DMS 273 (cell line): ENCODE results near the gene FXYD1.
"Not testable (repeated sequence)": the region's sequence is repeated elsewhere in the genome, so short reads cannot be mapped to it uniquely, and the experiment has no call there.

Source experiments
- DNase-seq: peaks from one replicate; lab custom pipeline; 2025; ENCODE audit not compliant: unreplicated experiment; lab: John Stamatoyannopoulos, UW

Gene FXYD1

GRCh38 chr19:35138305-35138892, at the start of gene FXYD1:
Gene FXYD1 (plus strand): TSS chr19:35138824. CDS start chr19:35140080, 1,256 bp downstream.
- peak; percentile 54 for DNase-seq

GRCh38 chr19:35089554-35089953, 49.1 kb upstream of the FXYD1 start:
- DNase-seq, result no peak

- DNase-seq, result no peak
Observed at GRCh38 chr19:35090160-35090505, 48.5 kb upstream of the FXYD1 start.

DNA sequence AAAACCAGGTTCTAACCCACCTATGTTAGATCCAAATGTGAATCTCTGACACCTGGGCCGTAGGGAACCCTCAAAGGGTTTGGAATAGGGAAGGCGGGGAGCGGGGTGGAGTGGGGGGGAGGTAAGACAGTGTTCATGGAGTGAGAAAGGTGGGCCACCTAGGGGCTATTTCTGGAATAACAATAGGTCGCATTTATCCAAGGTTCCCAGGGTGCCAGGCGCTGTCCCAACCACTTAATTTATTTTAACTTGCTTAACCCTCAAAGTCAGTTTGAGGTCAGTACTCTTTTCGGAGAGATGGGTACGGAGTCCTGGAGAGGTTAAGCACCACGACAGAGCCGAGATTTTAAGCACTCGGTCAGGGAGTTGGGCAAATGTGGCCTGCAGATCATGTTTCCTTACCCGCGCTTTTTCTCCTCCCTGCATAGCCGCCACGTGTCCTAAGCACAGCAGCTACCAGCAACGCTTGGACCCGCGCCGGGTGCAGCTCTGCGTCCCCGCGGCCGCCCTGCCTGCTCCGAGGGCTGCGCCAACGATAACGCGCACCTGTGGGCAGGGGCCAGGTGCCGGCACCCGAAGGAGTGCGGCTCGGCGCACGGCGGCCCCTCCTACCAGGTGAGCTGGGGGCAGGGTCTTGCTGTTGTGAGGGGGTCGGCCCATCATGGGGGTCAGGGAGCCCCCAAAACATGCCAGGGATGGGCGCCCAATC, 48.0 kb upstream of the FXYD1 start:
- DNase-seq, result peak; percentile 88

GRCh38 chr19:35093430-35093829, 45.2 kb upstream of the FXYD1 start:
- no peak for DNase-seq

DNA sequence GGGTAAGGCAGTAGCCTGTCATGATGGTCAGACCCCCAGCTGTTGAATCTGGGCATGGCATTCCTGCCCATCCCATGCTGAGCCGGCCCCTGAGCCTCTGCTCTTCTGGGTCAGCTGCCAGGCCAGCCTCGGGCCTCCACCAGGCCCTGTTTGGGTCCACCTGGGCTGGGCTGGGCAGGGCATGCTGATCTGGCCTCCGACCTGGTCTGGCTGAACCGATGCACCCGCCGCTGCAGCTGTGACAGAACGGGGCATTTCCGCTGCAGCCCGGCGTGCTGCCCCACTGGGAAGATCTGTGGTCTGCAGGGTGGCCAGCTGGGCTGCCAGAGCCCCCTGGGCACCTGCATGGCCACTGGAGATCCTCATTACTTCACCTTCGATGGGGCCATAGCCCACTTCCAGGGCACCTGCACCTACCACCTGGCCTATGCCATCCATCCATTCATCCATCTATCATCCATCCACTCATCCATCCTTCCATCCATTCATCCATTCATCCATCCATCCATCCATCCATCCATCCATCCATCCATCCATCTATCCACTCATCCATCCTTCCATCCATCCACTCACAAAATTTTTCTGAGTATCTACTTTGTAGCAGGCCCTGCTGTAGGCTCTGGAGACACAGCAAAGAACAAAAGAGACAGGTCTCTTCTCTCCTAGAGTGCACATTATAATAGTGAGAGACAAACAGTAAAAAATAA, 44.5 kb upstream of the FXYD1 start:
- no peak for DNase-seq

GRCh38 chr19:35094656-35095055, 44.0 kb upstream of the FXYD1 start:
- no peak for DNase-seq

GRCh38 chr19:35095667-35096368, 42.8 kb upstream of the FXYD1 start:
- peak; percentile 82 for DNase-seq

DNA sequence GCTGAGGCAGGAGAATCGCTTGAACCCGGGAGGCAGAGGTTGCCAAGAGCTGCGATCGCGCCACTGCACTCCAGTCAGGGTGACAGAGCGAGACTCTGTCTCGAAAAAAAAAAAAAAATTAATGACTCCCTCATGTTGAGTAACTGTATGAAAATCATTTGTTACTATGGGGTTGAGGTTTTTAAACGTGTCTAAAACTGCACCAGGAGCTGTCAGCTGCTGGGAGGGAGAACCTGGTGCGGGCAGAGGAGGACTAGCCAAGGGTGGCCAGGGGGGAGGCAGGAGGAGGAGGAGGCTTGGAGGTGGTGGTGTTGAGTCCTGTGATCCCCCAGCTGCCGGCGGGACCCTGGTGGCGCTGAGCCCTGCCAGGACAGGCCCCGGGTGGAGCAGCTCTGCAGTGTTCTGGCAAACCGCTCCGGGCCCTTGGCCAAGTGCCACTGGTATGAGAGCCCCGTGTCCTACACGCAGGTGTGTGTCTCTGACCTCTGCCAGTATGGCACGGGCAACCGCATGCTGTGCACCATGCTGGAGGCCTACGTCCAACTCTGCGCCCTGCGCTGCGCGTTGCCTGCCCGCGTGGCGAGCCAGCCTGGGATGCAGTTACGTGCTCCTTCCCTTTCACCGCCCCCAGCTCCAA, 40.1 kb upstream of the FXYD1 start:
- peak; percentile 61 for DNase-seq

GRCh38 chr19:35099155-35099896, 39.3 kb upstream of the FXYD1 start:
- no peak for DNase-seq

GRCh38 chr19:35099897-35100275, 38.7 kb upstream of the FXYD1 start:
- DNase-seq, result peak; percentile 41

DNA sequence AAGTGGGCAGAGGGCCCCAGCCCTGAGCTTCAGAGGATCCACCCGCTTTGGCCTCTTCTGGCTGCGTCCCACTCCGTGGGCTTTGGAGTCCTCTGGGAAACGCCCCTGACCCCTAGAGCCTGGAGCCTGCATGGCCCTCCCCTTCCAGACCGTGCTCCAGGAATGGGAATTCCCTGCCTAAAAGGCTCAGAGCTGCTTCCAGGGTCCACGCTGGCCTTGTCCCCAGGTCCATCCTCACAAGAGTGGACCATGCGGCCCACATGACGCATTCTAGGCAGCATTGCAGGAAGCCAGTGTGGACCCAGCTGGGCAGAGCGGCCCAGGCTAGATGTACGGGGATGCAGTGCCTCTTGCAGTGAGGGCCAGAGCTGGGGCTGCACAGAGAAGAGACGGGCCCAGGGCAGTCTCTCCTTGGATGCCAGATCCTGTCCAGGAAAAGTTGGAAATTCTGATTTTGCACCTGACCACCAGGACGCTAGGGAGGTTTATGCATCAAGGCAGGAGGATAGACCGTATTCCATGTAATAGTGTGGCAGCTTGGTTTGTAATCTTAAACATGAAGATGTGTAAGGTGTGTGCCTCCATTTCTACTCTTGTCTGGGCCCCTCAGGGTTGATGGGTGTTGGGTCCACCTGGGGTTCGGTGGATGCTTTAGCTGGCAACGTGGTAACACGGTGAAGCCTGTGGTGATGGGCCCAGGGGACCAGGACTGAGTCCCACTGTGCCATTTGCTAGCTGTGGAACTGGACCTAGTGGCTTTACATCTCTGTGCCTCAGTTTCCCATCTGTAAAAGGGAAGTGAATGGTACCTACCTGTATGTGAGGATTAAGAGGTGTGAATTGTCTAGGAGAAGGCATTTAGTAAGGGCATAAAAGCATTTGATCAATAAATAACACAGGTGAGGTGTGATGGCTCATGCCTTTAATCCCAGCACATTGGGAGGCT, 37.8 kb upstream of the FXYD1 start:
- peak; percentile 35 for DNase-seq

GRCh38 chr19:35101949-35102348, 36.7 kb upstream of the FXYD1 start:
- DNase-seq, result not testable (repeated sequence)

DNA sequence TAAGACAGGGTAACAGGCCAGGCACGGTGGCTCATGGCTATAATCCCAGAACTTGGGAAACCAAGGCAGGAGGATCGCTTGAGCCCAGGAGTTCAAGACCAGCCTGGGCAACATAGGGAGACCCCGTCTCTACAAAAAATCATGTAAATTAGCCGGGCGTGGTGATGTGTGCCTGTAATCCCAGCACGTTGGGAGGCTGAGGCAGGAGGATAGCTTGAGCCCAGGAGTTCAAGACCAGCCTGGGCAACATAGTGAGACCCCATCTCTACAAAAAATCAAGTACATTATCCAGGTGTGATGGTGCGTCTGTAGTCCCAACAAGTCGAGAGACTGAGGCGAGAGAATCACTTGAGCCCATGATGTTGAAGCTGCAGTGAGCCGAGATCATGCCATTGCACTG, 35.0 kb upstream of the FXYD1 start:
- DNase-seq, result not testable (repeated sequence)

DNA sequence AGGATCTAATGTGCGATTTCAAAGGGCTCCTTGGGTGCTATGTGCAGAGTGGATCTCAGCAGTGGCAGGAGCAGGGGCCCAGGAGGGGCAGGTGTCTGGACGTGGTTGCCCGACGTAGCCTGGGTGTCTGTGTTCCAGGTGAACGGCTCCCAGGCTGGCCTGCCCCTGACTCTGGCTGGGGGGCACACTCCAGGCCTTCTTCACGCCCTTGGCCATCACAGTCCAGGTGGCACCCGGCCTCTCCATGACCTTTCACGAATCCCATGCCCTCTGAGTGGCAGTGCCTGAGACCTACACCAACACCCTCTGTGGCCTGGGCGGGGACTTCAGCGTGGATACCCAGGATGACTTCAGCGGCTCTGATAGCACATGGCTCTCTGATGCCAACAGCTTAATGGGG, 34.3 kb upstream of the FXYD1 start:
- no peak for DNase-seq

- DNase-seq, result no peak
Observed at GRCh38 chr19:35105047-35105410, 33.6 kb upstream of the FXYD1 start.

DNA sequence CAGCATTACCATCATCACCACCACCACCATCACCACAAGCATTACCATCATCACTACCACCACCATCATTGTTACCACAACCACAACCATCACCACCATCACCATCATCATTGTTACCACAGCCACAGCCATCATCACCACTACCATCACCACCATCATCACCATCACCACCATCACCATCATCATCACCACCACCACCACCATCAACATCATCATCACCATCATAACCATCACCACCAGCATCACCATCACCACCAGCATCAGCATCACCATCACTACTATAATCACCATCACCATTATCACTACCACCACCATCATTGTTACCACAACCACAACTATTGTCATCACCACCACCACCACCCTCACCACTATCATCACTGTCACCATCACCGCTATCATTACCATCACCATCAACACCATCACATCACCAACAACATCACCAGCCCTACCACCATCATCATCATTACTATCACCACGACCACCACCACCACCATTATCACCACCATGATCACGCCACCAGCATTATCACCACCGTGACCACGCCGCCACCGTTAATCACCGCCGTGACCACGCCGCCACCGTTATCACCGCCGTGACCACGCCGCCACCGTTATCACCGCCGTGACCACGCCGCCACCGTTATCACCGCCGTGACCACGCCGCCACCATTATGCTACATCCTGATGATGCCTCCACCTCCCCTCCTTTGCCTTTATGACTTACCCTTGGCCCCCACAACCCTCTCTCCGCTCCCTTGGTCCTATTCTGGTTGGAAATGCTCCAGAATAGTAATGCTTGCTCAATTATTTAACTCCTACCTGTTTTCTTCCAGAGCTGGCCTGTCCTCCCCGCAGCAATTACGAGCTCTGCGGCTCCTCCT, 33.0 kb upstream of the FXYD1 start:
- DNase-seq, result no peak

- DNase-seq, result no peak
Observed at GRCh38 chr19:35106291-35106583, 32.4 kb upstream of the FXYD1 start.
